Stimulated activated naive CD8-positive, alpha-beta T cell treated with anti-CD3 and anti-CD28 coated beads, Interleukin-15, Interleukin-2, amounts not matched to agents 100 U/mL and 50 U/mL, for 24 hours (primary cell): Measurements from ENCODE around the gene TMEM247.
"Not testable (repeated sequence)": the region's sequence is repeated elsewhere in the genome, so short reads cannot be mapped to it uniquely, and the experiment has no call there.

Experiments
- ATAC-seq: fragments of 150-1000 bp; cut with Tn5 transposase; one replicate; pipeline ENCODE4 v1.10.0; 2021
- DNase-seq: peaks from one replicate; pipeline ENCODE4 v3.0.0; 2021

TMEM247 gene

DNA sequence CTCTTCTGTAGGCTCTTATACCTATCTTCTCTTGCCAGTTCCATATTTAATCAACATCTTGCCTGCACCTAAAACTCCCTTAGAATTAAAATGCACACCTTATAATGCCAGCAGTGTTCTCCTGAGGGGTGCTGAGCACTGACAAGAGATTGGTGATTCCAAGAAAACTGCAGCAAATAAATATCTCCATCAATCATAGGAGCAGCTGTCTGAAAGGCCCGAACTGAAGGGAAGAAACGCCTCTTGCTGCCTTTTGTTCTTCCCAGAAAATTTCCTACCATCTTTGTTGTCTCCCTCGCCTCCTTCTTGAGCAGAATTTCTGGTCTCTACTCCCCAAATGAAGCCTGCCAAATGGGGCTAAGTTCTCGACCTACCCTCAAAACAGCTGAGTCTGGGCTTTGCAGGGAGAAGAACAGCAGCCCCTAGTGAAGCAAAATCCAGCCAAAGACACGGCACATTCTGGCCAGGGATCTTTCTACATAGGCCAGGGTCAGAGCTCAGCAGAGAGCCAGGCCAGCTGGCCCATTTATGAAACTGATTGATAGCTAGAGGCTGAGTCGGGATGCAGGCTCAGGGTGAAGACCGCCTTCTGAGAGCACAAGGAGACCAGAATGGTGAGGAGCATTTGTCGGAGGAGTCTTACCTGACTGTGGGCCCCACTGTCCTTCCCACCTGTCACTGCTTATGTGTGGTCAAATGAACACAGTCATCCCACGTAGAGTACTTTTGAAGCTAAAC lies 20.4 kb upstream of the TMEM247 start:
- DNase-seq, result no peak
- ATAC-seq, result no peak

DNA sequence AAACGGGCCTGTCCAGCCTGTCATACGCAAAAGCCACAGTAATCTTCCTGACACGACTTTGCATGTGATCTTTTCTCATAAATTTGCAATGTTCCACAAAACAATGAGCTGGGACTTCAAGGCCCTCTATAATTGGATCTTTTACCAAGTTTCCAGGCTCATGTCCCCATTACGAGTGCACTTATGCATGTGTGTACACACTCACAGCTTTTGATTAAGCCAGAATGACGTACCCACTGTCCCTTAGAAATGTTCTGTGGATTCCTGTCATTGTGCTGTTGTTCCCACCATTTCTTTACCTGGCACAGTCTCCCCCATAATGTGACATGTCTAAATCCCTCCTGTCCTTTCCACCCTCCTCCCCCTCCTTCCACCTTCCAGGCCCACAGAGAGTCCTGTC lies 19.7 kb upstream of the TMEM247 start:
- DNase-seq (no peak), ATAC-seq (no peak)

DNA sequence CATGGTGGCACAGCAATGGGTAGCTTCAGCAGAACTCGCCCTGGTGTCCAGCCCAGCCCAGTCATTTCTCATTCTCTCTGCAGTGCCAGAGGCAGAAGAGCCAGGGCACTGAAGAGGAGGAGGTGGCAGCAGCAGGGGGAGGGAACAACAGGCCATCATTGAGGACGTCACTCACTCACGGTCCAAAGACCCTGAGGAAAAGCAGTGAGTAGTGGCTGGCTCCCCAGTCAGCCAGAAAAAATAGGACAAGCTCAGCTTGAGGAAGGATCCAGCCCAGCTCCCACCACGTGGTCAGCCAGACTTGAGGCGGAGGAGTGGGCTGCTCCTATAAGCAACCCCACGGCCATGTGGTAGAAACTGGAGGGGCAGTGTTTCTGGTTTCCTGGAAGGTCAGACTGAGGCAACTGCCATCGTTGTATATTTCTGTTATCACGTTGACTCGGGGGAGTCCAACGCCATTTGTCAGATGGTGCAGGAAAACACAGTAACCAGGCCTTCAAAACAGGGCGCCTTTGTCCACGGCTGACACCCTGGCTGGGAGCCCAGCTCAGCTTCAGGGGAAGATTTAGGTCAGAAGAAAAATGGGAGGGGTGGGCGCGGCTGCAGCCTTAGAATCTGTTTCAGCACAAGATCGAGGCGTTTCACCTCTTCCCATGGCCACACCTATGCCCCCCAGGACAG lies 19.0 kb upstream of the TMEM247 start:
- ATAC-seq (no peak), DNase-seq (no peak)

DNA sequence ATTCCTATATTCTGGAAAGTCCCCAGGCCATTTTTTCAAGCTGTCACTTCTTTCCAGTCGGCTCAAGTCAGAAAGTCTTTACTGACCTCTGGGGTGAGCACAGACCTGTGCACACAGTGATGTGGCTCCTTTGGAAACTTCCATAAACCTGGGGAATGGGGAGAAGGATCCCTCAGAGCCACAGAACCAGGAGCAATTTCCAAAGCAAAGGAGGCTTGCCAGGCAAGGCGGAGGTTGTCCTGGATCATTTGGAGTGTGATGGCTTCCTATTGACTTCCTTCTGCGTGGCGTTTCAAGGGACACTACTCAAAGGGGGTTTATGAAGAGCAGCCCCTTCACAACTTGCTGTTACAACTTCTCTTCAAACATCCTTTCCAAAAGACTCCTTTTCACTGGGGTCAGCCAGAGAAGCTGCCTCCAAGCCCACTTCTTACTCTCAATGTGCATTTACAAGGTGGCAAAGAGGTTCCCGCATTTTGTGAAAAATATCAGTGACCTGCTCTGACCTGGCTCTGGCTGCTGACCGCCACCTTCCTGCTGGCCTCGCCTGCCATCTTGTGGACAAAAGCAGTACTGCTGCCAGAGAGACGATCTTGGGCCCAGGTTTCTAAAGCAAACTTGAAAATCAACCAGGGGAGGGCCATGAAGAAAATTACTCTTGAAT lies 18.2 kb upstream of the TMEM247 start:
- ATAC-seq (peak; percentile 38), DNase-seq (peak; percentile 83)

DNA sequence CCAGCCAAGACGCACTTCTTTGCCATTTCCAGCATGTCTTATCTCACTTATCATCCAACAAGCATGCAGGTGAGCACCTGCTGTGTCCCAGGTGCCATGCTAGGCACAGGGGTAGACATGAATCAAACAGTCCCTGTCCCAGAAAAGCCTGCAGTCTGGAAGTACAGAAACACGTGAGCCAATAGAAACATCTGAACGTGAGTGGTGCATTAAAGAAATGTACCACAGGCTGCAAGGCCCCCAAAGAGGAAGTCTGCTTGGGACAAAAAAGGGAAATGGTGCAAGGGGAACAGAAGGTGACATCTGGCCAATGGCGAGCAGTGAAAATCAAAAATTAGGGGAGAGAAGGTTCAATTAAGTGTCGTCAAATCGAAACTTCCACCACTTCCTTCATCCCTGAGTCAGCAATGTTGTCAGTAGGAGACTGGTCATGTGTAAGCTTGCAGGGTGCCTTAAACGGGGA lies 17.6 kb upstream of the TMEM247 start:
- ATAC-seq, result no peak
- no peak for DNase-seq

DNA sequence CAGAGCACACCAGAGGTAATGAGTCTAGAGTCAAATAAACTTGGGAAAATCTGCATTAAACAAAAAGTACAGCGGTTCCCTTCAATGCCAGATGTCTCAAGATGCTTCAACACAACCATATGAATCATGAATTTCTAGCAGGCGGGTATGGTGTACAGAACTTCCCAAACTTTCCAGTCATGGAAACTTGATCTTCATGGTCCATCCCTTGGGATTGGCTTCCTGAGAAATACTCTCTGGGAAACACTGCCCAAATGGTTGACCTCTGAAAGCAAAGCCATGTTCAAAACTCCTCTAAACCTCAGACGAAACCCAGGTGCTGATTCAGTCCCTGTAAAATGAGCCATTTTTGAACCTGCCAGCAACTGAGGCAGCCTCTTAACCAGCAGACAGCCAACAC lies 16.4 kb upstream of the TMEM247 start:
- no peak for ATAC-seq

DNA sequence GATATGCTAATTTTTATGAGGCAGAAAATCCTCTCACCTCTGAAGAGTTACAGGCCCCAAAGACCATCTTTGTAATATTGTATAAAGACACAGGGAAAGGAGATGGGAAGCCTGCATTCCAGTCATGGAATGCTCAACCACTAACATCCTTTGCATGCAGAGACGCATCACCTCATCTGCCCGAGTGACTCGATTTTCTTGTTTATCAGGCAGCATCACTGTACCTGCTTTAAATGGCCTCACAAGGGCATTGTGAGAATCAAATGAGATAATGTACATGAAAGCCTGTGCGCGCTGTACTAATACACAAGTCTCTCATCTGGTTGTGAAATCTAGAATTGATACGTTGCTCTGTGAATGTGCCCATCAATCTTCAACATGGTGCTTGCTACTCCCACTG lies 10.2 kb upstream of the TMEM247 start:
- ATAC-seq, result no peak
- no peak for DNase-seq

More for the DNA sequence above, 16.4 kb upstream of the TMEM247 start:
- DNase-seq, result no peak

DNA sequence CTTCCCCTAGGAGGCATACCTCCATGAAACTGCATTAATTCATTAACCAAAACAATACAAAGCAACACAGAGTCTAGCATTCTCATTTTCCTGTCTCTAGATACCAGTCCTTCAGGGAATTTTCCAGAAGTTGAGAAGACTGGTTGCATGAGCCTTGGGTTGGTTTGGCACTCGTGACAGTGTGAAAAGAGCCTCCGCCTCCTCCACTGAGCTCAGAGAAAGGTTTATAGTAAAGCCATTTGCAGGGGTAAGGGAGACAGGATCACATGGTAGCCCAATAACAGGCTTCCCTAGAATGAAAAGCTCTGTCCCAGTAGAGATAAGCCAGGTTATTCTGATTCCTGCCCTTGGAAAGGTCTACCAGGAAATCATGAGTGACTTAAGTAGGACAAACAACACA lies 9.7 kb upstream of the TMEM247 start:
- ATAC-seq, result no peak
- DNase-seq, result no peak

DNA sequence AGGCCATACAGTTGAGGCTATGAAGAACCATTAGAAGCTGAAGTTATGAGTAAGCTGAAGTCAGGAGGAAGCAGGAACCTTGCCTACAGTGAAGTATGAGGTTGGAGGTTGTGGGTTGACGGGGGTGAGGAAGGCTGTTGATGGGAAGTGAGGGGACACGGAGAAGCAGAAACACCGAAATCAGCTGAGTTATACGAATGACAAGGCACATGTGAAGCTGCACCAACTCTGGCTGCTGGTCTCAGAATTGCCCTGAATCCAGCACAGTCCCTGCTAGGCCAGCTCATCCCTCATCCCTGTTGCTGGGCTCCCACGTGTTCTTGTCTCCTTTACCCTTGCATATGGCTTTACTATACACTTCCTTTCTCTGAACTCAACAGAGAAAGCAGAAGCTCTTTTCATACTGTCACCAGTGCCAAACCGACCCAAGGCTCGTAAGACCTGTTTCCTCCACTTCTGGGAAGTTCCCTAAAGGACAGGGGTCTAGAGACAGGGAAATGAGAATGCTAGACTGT lies 9.2 kb upstream of the TMEM247 start:
- ATAC-seq, result no peak

DNA sequence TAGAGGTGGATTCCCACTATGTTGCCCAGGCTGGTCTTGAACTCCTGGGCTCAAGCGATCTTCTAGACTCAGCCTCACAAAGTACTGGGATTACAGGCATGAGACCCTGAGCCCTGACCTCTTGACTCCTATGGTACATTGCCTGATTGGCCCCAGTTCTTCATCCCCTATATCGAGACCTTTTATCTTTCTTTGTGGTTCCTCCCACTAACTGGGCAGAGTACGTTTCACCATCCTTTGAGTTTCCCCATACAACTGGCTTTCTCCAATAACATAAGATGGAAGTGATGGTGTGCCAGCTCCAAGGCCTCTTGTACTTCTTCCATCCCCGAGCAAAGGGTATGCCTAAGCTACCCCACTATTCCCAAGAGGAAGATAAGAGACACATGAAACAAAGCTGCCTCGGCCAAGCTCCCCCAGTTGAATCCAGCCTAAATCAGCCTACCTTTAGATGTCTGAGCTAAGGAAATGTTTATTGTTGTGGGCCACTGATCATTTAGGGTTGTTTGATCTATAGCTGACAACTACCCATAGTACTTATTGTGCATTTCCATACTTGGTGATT lies 8.3 kb upstream of the TMEM247 start:
- ATAC-seq (no peak), DNase-seq (no peak)

More for the DNA sequence above, 9.2 kb upstream of the TMEM247 start:
- no peak for DNase-seq

DNA sequence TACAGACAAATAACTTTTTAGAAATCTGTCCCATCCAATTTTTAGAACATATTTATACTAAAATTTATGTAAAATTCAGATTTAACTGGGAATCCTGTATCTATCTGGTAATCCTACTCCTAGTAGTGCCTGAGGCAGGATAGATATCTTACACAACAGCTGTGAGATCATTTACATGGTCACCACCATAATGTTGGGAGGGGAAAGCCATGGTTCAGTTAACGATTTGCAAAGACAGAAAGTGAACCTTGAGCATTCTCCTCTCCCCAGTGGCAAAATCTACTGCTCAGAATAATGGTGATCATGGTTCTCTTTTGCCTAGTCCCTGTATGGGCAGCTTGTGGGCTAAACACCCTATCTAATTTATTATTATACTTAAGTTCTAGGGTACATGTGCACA lies 7.7 kb upstream of the TMEM247 start:
- ATAC-seq (no peak), DNase-seq (no peak)

DNA sequence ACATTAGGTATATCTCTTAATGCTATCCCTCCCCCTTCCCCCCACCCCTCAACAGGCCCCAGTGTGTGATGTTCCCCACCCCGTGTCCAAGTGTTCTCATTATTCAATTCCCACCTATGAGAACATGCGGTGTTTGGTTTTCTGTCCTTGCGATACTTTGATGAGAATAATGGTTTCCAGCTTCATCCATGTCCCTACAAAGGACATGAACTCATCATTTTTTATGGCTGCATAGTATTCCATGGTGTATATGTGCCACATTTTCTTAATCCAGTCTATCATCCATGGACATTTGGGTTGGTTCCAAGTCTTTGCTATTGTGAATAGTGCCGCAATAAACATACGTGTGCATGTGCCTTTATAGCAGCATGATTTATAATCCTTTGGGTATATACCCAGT lies 7.2 kb upstream of the TMEM247 start:
- not testable (repeated sequence) for DNase-seq, ATAC-seq

DNA sequence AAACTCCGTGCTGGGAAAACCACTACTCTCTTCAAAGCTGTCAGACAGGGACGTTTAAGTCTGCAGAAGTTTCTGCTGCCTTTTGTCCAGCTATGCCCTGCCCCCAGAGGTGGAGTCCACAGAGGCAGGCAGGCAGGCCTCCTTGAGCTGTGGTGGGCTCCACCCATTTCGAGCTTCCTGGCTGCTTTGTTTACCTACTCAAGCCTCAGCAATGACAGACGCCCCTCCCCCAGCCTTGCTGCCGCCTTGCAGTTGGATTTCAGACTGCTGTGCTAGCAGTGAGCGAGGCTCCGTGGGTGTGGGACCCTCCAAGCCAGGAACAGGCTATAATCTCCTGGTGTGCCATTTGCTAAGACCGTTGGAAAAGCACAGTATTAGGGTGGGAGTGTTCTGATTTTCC lies 1.9 kb upstream of the TMEM247 start:
- not testable (repeated sequence) for DNase-seq, ATAC-seq

DNA sequence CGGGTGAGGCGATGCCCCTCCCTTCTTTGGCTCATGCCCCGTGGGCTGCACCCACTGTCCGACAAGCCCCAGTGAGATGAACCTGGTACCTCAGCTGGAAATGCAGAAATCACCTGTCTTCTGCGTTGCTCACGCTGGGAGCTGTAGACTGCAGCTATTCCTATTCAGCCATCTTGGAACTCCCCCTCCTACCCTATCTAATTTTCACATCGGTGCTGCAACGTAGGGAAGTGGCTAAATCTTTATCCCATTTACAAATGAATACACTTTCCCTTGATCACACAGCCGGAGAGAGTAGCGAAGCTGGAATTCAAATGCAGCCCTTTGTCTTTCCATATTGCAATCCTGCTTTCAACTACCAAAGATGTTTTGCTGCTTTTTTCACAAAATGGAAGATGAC lies 1.4 kb upstream of the TMEM247 start:
- no peak for DNase-seq
- ATAC-seq, result no peak

DNA sequence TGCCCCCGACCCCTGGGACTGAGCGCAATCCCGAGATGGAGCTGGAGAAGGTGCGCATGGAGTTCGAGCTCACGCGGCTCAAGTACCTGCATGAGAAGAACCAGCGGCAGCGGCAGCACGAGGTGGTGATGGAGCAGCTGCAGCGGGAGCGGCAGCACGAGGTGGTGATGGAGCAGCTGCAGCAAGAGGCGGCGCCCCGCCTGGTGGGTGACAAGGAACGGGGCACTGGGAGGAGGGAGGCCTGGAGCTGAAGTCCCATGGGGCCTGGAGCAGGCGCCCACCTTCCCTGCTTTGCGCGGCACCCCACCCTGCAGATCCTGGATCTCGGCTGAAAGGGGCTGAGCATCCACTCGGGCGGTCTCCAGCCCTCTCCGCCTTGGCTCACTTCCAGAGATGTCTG lies 1.2 kb downstream of the TMEM247 start:
- DNase-seq, result no peak
- ATAC-seq, result no peak

DNA sequence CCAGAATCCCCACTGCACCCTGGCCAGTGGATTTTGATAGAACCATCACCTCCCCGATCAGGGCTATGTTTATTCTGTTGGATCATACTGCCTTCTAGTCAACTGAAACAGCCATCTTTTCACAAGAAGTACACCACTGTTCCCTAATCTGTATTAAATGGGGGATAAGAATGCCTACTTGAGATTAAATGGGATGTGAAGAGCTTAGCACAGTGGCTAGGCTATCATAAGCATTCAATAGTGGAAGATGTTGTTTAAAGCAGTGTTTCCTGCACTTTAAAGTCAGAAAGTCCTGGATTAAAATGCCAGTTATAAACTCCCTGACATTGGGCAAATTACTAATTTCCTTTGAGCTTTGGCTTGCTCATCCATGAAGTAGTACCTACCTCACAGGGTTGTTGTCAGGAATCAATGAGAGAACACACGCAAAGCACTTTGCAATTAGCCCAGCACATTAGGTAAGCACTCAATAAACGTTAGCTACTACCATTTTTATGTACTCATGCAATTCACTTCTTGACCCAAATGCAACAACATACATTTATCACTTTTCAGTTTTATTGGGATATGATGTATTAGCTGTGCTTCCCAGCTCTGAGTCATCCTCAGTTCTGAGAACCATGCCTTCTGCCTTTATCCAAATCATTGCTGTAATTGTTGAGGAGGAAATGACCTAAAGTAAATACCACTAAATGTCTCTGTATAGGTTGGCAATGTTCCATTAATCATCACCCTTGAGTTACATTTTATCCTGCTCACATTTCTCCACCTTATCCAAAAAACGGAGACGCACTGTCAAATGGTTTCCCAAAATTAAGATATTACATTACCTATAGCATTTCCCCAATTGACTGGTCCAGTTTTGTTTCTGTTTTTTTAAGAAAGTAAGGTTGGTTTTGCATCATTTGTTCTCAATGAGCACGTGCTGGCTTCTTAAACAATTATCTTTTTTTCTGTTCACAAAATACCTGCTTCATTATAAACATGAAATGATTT lies 2.1 kb downstream of the TMEM247 start:
- DNase-seq (no peak), ATAC-seq (no peak)

DNA sequence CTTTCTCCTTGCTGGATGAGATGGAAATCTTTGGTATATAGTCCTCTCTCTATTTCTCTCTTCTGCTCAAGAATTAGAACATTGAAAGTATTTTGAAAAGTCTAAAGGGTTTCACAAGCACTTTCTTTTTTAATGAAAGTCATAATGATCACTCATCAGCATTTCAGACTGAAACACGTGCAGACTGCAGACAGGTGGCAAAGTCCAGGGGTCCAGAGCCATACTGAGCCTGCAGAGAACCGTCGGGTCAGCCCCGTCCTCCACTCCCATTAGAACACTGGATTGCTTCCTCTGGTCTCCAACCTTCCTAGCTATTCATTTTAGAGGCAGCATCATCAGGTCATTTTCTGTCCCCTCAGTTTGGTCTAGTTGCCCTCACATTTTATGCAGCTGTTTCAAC lies 3.1 kb downstream of the TMEM247 start:
- no peak for ATAC-seq
- no peak for DNase-seq

DNA sequence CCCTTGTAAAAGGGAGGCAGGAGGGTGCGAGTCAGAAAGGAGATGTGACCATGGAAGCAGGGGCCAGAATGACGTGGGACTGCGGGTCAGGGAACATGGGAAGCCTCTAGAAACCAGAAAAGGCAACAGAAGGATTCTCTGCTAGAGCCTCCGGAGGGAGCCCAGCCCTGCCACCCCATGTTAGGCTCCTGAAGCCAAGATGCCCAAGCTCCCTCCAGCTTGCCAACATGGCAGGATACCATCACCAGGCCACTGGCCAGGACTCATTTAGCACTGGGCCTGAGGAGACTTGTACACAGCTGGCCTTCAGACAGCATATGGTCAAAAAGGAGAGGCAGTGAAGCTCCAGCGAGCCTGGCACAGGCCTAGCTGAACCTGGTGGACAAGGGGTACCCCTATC lies 5.6 kb downstream of the TMEM247 start:
- ATAC-seq, result no peak

DNA sequence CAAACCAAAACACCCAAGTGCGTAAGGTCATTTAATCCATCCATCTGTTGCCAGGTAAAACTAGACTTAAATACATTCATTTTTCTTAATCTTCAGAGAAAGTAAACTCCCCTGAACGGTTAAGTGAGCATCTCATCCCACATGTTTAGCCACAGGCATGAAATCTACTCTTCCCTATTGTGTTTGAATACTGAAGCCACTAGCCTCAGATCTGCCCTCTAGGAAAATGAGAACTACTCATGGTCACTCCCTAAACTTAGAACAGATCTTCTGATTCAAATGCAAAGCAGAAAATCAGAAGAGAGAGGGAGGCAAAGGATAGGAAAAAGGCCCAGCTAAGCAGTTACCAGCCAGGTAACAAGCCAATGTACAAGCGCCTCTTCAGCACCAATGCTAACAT lies 7.1 kb downstream of the TMEM247 start:
- no peak for DNase-seq
- no peak for ATAC-seq

More for the DNA sequence above, 5.6 kb downstream of the TMEM247 start:
- no peak for DNase-seq

DNA sequence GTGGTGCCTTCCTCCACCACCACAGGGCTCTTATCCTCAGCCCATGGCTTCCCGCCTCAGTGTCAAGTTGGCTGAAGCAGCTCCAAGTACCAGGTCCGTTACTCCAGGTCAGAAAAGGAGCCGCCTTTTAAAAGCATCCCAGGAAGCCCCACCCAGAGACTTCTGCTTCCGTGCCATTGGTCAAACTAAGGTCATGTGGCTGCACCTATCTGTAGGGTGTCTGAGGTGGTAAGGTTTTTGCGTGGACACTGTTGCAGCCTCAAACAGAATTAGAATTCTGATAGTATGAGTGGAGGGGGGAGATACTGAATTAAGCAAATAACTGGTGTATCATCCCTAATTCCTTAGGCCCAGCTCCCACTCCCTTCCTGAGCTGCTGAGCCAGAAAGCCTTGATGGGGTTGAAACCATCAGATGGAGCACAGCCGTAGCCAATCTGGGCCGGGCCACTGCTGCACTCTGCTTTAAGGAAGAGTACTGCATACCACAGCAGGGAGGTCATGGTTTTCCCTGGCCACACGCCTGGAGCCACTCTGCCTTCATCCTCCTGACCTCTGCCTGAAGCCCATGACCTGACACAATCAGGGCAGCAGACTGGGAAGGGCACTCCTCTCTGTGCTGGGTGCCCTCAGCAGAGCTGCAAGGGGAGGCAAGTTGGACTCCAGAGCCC lies 8.4 kb downstream of the TMEM247 start:
- DNase-seq (no peak), ATAC-seq (no peak)

DNA sequence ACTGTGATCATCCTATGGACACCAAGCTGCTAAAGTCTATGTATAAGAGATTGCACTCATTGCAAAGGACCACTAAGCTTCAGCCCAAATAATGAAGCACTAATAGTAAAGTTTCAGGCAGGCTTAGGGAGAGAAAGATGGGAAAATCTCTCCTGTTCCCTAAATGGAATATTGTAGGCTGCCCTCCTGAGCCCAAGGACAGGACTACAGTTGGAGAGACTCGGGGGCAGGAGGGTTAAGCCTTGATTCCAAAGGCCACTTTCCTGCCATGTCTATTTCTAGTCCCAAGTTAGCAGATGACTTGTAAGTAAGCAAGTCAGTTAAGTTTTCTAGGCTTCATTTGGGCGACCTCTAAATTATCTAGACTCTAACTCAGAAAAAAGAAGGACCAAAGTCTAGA lies 9.0 kb downstream of the TMEM247 start:
- ATAC-seq, result no peak
- no peak for DNase-seq
